H9 (cell line): ENCODE data around the gene ATXN3. TPM values are rescaled to one million over a fixed set of nuclear protein-coding genes. Genes with fewer than 3 reads are reported as not detected.
A peak's percentile ranks its signal among the peaks of the same experiment; 100 is the strongest.

Experiments used
- DNase-seq: peaks from one replicate; pipeline ENCODE4 v3.0.0-alpha.2; 2017
- H2AFZ ChIP-seq: one replicate; pipeline ENCODE4 v1.6.1; 2013; ENCODE audit warnings: mild to moderate bottlenecking, low read length, control low read depth, moderate library complexity
- H2AK5ac ChIP-seq: 2 replicates; pipeline ENCODE4 v1.6.1; 2013; ENCODE audit warnings: low read length, control low read depth, mixed read lengths; ENCODE audit not compliant: insufficient read length
- H2BK120ac ChIP-seq: one replicate; pipeline ENCODE4 v1.6.1; 2013; ENCODE audit warnings: low read depth, mild to moderate bottlenecking, low read length, control low read depth, inconsistent platforms; ENCODE audit not compliant: poor library complexity, severe bottlenecking
- H2BK12ac ChIP-seq: 2 replicates; pipeline ENCODE4 v1.6.1; 2013; ENCODE audit warnings: low read length, control low read depth, mixed read lengths, low read depth; ENCODE audit not compliant: insufficient read length
- H2BK15ac ChIP-seq: 2 replicates; pipeline ENCODE4 v1.6.1; 2013; ENCODE audit warnings: low read depth, low read length, control low read depth
- H2BK20ac ChIP-seq: one replicate; pipeline ENCODE4 v1.6.1; 2013; ENCODE audit warnings: low read depth, mild to moderate bottlenecking, low read length, control low read depth, inconsistent platforms; ENCODE audit not compliant: poor library complexity, severe bottlenecking
- H2BK5ac ChIP-seq: 2 replicates; pipeline ENCODE4 v1.6.1; 2013; ENCODE audit warnings: low read length, control low read depth, mixed read lengths; ENCODE audit not compliant: insufficient read length
- H3K14ac ChIP-seq: 2 replicates; pipeline ENCODE4 v1.6.1; 2013; ENCODE audit warnings: low read length, control low read depth; ENCODE audit not compliant: insufficient read depth
- H3K18ac ChIP-seq: 2 replicates; pipeline ENCODE4 v1.6.1; 2013; ENCODE audit warnings: low read depth, mild to moderate bottlenecking, mixed read lengths, low read length, control low read depth; ENCODE audit not compliant: insufficient read length
- H3K23ac ChIP-seq: 2 replicates; pipeline ENCODE4 v1.6.1; 2013; ENCODE audit warnings: low read length, control low read depth, mixed read lengths, low read depth; ENCODE audit not compliant: insufficient read length
- H3K23me2 ChIP-seq: 2 replicates; pipeline ENCODE4 v1.6.1; 2013; ENCODE audit warnings: low read depth, mild to moderate bottlenecking, mixed read lengths, low read length, control low read depth; ENCODE audit not compliant: insufficient read length, poor library complexity, severe bottlenecking
- H3K27ac ChIP-seq: 2 replicates; pipeline ENCODE4 v1.5.1; 2013; ENCODE audit warnings: low read length, control low read depth, mixed read lengths, low read depth; ENCODE audit not compliant: insufficient read length
- H3K27me3 ChIP-seq: 2 replicates; pipeline ENCODE4 v1.6.1; 2013; ENCODE audit warnings: low read length, control low read depth, inconsistent platforms; ENCODE audit not compliant: insufficient read depth
- H3K4ac ChIP-seq: 2 replicates; pipeline ENCODE4 v1.6.1; 2013; ENCODE audit warnings: low read depth, mild to moderate bottlenecking, control low read depth, inconsistent platforms, low read length, moderate library complexity
- H3K4me1 ChIP-seq: 2 replicates; pipeline ENCODE4 v1.6.1; 2013; ENCODE audit warnings: low read length, control low read depth, inconsistent platforms; ENCODE audit not compliant: insufficient read depth
- H3K4me2 ChIP-seq: 2 replicates; pipeline ENCODE4 v1.6.1; 2013; ENCODE audit warnings: low read length, control low read depth, mixed read lengths; ENCODE audit not compliant: insufficient read length, insufficient read depth
- H3K56ac ChIP-seq: 2 replicates; pipeline ENCODE4 v1.6.1; 2013; ENCODE audit warnings: low read depth, mild to moderate bottlenecking, mixed read lengths, low read length, control low read depth; ENCODE audit not compliant: insufficient read length
- H3K79me1 ChIP-seq: 2 replicates; pipeline ENCODE4 v1.6.1; 2013; ENCODE audit warnings: low read depth, mild to moderate bottlenecking, moderate library complexity, low read length, control low read depth, inconsistent platforms; ENCODE audit not compliant: insufficient read depth, poor library complexity, severe bottlenecking
- H3K79me2 ChIP-seq: 2 replicates; pipeline ENCODE4 v1.6.1; 2013; ENCODE audit warnings: low read length, control low read depth, inconsistent platforms; ENCODE audit not compliant: insufficient read depth
- H3K9ac ChIP-seq: 2 replicates; pipeline ENCODE4 v1.6.1; 2013; ENCODE audit warnings: low read length, control low read depth, mixed read lengths; ENCODE audit not compliant: insufficient read length; ENCODE audit errors: extremely low read depth
- H3K9me3 ChIP-seq: one replicate; pipeline ENCODE4 v1.6.1; 2013; ENCODE audit warnings: low read depth, low read length, inconsistent platforms; ENCODE audit not compliant: control insufficient read depth
- H3T11ph ChIP-seq: one replicate; pipeline ENCODE4 v1.6.1; 2013; ENCODE audit warnings: mild to moderate bottlenecking, low read length, control low read depth, inconsistent platforms
- H4K20me1 ChIP-seq: one replicate; pipeline ENCODE4 v1.6.1; 2013; ENCODE audit not compliant: control insufficient read depth, insufficient read length, insufficient read depth
- H4K5ac ChIP-seq: 2 replicates; pipeline ENCODE4 v1.6.1; 2013; ENCODE audit warnings: low read depth, mild to moderate bottlenecking, mixed read lengths, low read length, control low read depth; ENCODE audit not compliant: insufficient read length
- H4K8ac ChIP-seq: replicated peaks from 2 replicates; pipeline ENCODE4 v1.6.1; 2013; ENCODE audit warnings: low read length, control low read depth, mixed read lengths, low read depth; ENCODE audit not compliant: insufficient read length
- H4K91ac ChIP-seq: 2 replicates; pipeline ENCODE4 v1.6.1; 2013; ENCODE audit warnings: low read depth, mild to moderate bottlenecking, moderate library complexity, mixed read lengths, low read length, control low read depth; ENCODE audit not compliant: insufficient read length
- H3K27ac Mint-ChIP-seq, 3 experiments: 2 replicates in 2 of 3; 3 replicates in 1 of 3; pipeline ENCODE4 v1.8.0; 2020 to 2021; ENCODE audit warnings: mixed read lengths in 3 of 3, mild to moderate bottlenecking in 1 of 3, moderate library complexity in 1 of 3
- H3K27me3 Mint-ChIP-seq: 2 replicates; pipeline ENCODE4 v1.8.0; 2021; ENCODE audit warnings: low read depth, mild to moderate bottlenecking, moderate library complexity, mixed read lengths
- H3K36me3 Mint-ChIP-seq, 3 experiments: 2 replicates in 2 of 3; 3 replicates in 1 of 3; pipeline ENCODE4 v1.8.0; 2020 to 2021; ENCODE audit warnings: low read depth in 3 of 3, mixed read lengths in 3 of 3; ENCODE audit not compliant: insufficient read depth in 1 of 3
- H3K4me1 Mint-ChIP-seq, 2 experiments: 2 replicates each; pipeline ENCODE4 v1.8.0; 2020; ENCODE audit warnings: mixed read lengths in 2 of 2
- H3K4me3 Mint-ChIP-seq, 2 experiments: 2 replicates in 1 of 2; 3 replicates in 1 of 2; pipeline ENCODE4 v1.8.0; 2020 to 2021; ENCODE audit warnings: mild to moderate bottlenecking in 2 of 2, mixed read lengths in 2 of 2, moderate library complexity in 1 of 2
- H3K9me3 Mint-ChIP-seq, 2 experiments: 2 replicates in 1 of 2; 3 replicates in 1 of 2; pipeline ENCODE4 v1.8.0; 2020; ENCODE audit warnings: mild to moderate bottlenecking in 2 of 2, mixed read lengths in 2 of 2, moderate library complexity in 1 of 2
- CTCF ChIP-seq: fragments of 200-600 bp; sonication (generic); conservative IDR thresholded peaks from 3 replicates; pipeline ENCODE4 v1.8.0; 2021; ENCODE audit warnings: antibody characterized with exemption, mild to moderate bottlenecking
- WGBS: extraction: QIAGEN DNeasy Blood & Tissue Kit; methylation state at CpG from one replicate; pipeline ENCODE4 v1.1.7; 2013; ENCODE audit warnings: missing lambda C conversion rate, low lambda C conversion rate, mixed read lengths; ENCODE audit not compliant: insufficient read length; ENCODE audit errors: extremely low coverage; 5-methylcytosine and 5-hydroxymethylcytosine counted together
- total RNA-seq: library from RNA; stranded (reverse); gene quantifications from 2 replicates; pipeline ENCODE4 v1.2.1, GENCODE V29; 2021

ATXN3 gene
- total RNA-seq, 1 experiment from 2014 or later: 29.7 TPM

GRCh38 chr14:92039063-92039718 lies 67.2 kb downstream of the ATXN3 start:
- H4K8ac ChIP-seq: no peak overlapping the region
- H3K56ac ChIP-seq: no peak overlapping the region
- peak overlapping the region; percentile 95 for H3K18ac ChIP-seq
- H3K9ac ChIP-seq: peak overlapping the region; percentile 96
- H3K27me3 ChIP-seq: no peaks in the 10 kb centered on the region
- no peak overlapping the region for H3K23ac ChIP-seq
- peaks cover 0 to 11% (median 0%) of the 10 kb centered on the region in 3 experiments; a peak in 3 of 7 replicates for H3K36me3 Mint-ChIP-seq
- no peak overlapping the region for H2AFZ ChIP-seq
- no peak for TF ChIP-seq CTCF
- H3K79me2 ChIP-seq: peaks cover 16% of the 10 kb centered on the region; the same call in 1 of the 2 replicates
- no peaks in the 10 kb centered on the region for H3K9me3 ChIP-seq
- H3K27ac Mint-ChIP-seq: peak overlapping the region; percentile 100
- H4K20me1 ChIP-seq: no peaks in the 10 kb centered on the region
- no peaks in the 10 kb centered on the region for H3K79me1 ChIP-seq
- H4K5ac ChIP-seq: peak overlapping the region; percentile 69
- H3K4me1 Mint-ChIP-seq: peaks cover 16 to 18% of the 10 kb centered on the region in 2 experiments
- no peak overlapping the region for H2BK20ac ChIP-seq
- H3K23me2 ChIP-seq: no peaks in the 10 kb centered on the region
- peak overlapping the region; percentile 92 to 96 for H3K4me3 Mint-ChIP-seq
- no peak overlapping the region for H4K91ac ChIP-seq
- H2BK120ac ChIP-seq: peak overlapping the region; percentile 78
- no CpG with 5 or more reads among the region's 22 CpGs for WGBS
- peak overlapping the region; percentile 15; the same call in 1 of the 2 replicates for H3K4ac ChIP-seq
- peak overlapping the region; percentile 88 for H3K27ac ChIP-seq
- H2BK5ac ChIP-seq: peak overlapping the region; percentile 68
- no peak overlapping the region for H2BK12ac ChIP-seq
- H3K4me1 ChIP-seq: no peaks in the 10 kb centered on the region
- H3K14ac ChIP-seq: peak overlapping the region; percentile 93
- no peaks in the 10 kb centered on the region for H3K27me3 Mint-ChIP-seq
- H2AK5ac ChIP-seq: no peak overlapping the region
- peak overlapping the region; percentile 92 for H3K4me2 ChIP-seq
- no peaks in the 10 kb centered on the region; a peak in 1 of 5 replicates for H3K9me3 Mint-ChIP-seq
- DNase-seq: peak; percentile 95
- H3T11ph ChIP-seq: no peak overlapping the region
- H2BK15ac ChIP-seq: no peak overlapping the region
